CD4-positive, alpha-beta T cell treated with Interleukin-15 for 4 hours (primary cell): ENCODE measurements around the gene EHMT2.

ENCODE experiments used
- DNase-seq: peaks from one replicate; pipeline ENCODE4 v3.0.0-alpha.2; 2020; ENCODE audit warnings: low spot score

The EHMT2 gene

GRCh38 chr6:31888276-31889258 lies 8.9 kb downstream of the EHMT2 start:
- DNase-seq = peak; percentile 46

- no peak for DNase-seq
Observed at GRCh38 chr6:31887173-31888007, 10.1 kb downstream of the EHMT2 start.

- no peak for DNase-seq
Observed at GRCh38 chr6:31886541-31886991, 10.9 kb downstream of the EHMT2 start.

- DNase-seq = no peak
Observed at GRCh38 chr6:31884528-31885035, 12.9 kb downstream of the EHMT2 start.

DNA sequence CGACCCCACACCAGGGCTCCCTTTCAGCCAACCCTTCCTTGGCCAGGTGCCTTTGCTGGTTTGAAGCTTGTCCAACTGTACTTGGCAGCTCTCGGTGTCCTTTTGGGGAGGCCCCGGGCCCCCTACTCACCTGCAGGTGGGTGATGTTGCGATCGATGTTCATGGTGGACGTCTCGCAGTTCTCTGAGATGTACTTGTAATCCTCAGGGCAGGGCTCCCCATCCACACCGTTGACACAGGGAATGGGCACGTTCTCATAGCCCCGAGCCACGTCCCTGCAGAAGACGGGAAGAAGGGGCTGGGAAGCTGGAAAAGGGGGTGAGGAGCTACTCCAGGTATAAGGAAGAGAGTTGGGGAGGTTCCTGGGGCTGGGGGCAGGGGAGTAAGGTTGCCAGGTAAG lies 13.8 kb downstream of the EHMT2 start:
- DNase-seq = no peak

DNA sequence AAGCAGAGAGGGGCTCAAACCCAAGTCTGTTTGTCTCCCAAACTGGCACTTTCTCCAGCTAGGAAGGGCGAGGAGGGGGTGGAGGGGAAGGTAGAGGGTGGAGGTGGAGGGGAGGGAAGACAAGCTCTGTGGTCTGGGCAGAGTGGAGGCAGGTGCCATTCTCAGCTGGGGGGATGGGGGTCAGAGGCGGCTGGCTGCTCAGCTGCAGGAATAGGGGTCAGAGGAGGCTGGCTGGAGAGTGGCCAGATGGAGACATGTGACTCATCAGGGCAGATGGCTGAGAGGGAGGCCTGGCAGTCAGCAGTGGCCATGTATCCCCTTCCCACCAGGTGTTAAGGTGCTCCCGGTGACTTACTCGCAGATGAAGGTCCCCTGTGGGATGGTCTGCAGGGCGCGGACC lies 15.2 kb downstream of the EHMT2 start:
- DNase-seq = no peak

GRCh38 chr6:31881136-31881859 lies 16.2 kb downstream of the EHMT2 start:
- DNase-seq = no peak

DNA sequence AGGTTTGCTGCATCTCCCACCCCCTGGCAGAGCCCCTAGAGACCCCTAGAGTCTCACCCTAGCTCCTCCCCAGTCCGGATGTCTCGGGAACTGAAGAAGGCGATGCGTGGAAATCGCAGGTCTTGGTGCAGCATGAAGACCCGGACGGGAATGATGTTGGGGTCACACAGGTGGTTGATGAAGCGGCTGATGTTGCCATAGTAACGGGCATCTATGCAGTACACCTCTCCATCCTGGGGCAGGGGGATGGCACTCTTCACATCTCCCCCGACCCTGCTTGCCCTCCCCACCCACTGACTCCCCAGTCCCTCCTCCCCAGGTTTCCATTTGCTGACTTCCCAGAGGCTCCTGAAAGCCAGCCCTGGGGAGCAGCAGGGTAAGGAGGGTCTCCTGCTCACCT lies 16.9 kb downstream of the EHMT2 start:
- no peak for DNase-seq

- DNase-seq = no peak
Observed at GRCh38 chr6:31879901-31880300, 17.6 kb downstream of the EHMT2 start.

DNA sequence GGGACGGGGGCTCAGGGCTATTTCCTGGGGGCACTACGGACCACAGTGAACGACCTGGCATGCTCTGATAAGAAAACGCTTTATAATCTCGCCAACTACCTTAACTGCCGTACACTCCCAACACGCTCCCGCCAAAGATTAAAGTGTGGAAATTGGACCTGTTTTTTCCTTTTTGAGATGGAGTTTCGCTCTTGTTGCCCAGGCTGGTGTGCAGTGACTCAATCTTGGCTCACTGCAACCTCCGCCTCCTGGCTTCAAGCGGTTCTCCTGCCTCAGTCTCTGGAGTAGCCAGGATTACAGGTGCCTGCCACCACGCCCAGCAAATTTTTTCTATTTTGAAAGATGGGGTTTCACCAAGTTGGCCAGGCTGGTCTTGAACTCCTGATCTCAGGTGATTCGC lies 18.4 kb downstream of the EHMT2 start:
- no peak for DNase-seq

DNA sequence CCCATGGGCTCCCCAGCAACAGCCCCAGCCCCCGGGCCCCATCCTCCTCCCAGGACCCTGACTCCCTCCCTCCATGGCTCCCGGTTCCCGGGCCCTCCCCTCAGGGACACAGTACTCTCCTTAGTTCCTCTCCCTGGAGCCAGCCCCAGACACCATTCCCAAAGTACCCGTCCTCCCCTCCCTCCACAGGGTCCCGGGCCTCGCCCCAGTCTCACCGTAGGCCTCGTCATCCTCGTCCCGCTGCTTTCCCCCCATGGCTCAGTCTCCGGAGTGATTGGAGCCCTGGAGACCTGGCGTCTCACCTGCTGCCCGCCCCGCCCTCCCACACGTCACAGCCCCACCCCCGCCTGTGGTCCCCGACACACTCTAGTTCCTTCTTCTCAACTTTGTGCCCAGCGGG lies 18.8 kb downstream of the EHMT2 start, which contains the start of gene SLC44A4:
TSS of gene SLC44A4 (minus strand) at position 272 of the 400 bp plus-strand sequence. CDS start at position 255, 17 bp downstream.
- no peak for DNase-seq

DNA sequence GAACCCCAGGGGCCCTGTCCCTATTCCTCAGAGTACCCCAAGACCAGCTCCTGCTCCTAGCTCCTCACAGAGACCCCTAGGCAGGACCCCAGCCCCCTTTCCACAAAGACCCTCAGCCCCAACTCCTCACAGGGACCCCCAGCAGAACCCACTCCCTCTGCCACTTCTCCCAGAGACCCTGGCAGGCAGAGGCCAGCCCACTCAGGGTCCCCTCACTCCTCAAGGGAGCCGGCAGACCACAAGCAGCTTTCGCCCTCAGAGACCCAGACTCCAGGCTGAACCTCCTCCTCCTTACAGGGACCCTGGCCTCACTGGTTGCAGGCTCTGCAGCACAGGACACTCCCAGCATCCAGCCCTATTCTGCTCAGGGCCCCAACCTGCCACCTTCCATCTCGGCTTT lies 19.3 kb downstream of the EHMT2 start:
- DNase-seq = no peak

- no peak for DNase-seq
Observed at GRCh38 chr6:31877651-31878161, 19.8 kb downstream of the EHMT2 start.

DNA sequence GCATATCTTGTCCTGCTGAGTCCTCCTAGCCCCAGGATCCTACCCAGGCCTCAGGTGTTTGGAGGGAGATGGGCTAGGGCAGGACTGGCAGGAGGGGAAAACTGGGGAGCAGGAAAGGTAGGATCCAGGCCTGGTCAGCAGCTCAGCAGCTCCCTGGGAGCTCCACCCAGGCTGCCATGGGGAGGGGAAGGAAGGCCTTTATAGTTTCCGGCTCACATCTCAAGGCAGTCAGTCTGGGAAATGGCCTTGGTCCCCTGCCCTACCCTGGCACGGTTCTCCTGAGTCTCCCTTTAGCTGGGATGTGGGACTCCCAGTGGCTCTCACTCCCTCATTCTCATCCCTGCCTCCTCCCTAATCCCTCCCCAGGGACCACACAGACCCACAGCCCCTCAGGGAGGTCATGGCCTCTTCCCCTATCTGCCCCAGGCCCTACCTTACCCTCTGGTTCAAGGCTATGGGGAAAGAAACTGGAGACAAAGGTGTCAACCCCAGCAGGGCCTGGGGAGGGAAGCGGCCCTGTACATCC lies 20.3 kb downstream of the EHMT2 start:
- no peak for DNase-seq

DNA sequence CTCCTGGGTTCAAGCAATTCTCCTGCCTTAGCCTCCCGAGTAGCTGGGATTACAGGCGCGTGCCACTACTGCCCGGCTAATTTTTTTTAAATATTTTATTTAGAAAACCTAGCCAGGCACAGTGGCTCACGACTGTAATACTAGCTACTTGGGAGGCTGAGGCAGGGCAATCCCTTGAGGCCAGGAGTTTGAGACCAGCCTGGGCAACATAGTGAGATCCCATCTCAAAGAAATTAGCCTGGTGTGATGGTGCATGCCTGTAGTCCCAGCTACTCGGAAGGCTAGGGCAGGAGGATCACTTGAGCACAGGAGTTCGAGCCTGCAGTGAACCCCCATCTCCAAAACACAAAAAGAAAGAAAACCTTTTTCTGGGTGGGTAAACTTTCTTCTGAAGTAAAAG lies 21.1 kb downstream of the EHMT2 start:
- no peak for DNase-seq

- DNase-seq = no peak
Observed at GRCh38 chr6:31875877-31876276, 21.6 kb downstream of the EHMT2 start.

DNA sequence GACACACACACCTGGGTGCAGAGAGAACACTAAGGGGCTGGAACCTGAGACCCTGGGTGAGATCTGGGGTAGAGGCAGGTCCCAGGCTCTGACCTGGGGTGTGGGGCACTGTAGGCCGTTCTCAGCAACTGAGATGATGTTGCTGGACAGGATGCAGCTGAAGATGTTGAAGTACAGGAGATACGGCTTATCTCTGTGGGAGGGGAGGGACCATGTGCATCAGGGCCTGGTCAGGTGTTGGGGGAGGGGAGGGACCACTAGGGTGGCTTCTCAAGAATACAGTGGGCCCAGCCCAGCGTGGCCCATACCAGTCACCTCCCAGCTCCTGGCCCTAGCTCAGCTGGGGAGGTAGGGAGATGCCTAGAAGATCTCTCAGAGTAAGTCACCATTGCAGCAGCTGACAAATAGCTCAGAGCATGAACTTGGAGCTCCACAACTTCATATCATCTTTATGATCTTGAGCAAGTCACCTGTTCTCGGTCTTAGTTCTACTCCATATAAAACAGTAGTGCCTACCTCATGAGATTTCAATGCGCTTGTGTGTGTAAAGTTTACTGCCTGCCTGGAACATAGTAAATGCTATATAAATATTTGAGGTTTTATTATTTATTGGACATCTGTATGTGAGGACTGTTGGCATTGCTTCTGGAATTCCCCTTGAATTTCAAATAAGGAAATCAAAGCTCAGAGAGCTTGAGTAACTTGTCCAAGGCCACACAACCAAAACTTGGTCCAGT lies 22.5 kb downstream of the EHMT2 start:
- no peak for DNase-seq

DNA sequence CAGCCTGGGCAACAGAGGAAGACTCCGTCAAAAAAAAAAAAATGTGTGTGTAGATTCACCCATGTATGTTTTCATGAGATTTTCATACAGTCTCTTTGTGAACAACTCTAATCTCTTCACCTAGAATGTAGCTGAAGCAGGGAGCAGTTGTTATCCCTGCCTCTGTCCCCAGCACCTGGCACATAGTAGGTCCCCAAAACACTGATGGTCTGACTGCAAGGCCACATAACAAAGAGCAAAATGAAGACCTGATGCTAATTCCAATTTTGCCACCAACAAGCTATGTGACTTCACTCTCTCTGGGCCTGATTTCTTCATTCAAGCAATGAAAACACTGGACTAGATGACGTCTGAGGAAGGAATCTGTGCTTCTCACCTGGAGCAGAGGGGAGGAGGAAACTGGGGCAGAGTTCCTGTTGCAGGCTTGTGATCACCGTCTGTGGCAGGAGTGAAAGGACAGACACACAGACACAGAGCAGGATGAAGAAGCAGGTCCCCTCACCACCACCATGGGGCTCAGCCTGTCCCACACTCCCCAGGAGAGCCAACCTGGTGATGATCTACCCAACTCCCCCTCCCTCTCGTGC lies 23.3 kb downstream of the EHMT2 start:
- no peak for DNase-seq

DNA sequence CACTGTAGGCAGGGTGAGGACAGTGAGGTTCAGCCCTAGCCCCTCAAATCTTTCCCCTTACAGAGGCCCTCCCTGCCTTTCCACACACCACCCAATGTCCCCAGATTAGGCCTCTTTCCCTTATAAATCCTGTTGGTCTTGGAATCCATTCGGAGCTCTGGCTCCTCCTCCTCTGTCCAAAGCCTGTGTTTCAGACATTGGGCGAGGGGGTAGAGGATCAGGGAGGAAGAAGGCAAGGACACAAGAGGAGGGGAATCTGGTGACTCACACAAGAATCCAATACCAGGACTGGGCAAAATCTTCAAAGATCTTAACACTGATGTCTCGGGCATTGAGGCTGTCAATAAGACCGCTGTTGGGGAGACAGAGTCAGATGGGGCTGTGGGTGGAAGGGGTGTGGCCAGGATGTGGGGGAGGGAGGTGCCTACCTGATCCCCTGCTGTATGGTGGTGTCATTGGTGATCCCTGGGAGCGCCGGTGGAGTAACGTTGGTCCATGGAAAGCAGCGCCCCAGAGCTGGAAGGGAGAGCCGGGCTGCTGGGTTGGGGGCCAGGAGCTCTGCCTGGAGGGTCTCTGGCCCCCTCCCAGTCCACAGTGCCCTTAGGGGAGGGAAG lies 26.3 kb downstream of the EHMT2 start:
- no peak for DNase-seq

DNA sequence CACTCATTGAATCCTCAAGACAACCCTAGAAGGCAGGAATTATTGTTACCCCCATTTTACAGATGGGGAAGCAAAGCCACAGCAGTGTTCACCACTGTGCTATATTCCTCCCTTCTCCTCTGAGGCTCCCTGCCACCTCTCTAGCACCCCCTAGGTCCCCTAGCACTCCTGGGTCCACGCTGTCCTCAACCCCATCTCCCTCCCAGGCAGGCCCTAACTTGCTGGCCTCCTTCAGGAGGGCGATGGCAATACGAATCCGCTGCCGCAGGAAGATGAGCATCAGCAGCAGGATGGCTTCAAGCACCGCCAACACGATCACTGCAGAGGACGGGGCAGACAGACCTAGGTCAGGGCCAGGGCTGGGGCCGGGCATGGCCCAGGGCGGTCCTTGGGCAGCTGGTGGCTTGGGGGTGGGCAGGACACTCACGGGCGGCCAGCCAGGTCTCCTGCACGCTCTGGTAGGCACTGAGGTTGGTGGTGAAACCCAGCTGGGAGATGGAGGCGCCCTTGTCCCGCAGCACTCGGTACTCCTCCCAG lies 27.0 kb downstream of the EHMT2 start:
- DNase-seq = no peak
